Activated T-cell treated with anti-CD3 and anti-CD28 coated beads, Interleukin-2, amount 50 U/mL, for 1 hour (primary cell): ENCODE data around the gene LIX1.
"Not testable (repeated sequence)": the region's sequence is repeated elsewhere in the genome, so short reads cannot be mapped to it uniquely, and the experiment has no call there.

Source experiments
- DNase-seq: peaks from one replicate; pipeline ENCODE4 v3.0.0-alpha.2; 2020

The LIX1 gene

DNA sequence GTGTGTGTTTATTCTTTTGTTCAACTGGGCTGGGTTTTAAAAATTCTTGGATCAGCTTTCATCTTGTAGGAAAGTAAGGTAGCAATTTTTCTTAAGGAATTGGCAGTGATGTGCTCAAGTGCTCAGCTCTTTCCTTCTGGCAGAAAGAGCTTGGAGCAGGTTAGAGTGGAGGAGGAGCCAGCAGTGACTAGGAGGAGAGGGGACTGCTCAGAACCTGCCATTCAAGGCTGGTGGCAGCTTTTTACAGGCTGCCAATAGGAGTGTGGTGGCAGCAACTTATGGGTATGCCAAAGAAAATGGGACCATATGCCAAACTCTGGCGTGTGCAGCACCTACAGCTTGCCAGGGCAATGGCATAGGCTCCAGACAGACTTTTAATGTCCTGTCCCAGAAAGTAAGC is 2.2 kb downstream of the LIX1 start:
- DNase-seq = not testable (repeated sequence)

DNA sequence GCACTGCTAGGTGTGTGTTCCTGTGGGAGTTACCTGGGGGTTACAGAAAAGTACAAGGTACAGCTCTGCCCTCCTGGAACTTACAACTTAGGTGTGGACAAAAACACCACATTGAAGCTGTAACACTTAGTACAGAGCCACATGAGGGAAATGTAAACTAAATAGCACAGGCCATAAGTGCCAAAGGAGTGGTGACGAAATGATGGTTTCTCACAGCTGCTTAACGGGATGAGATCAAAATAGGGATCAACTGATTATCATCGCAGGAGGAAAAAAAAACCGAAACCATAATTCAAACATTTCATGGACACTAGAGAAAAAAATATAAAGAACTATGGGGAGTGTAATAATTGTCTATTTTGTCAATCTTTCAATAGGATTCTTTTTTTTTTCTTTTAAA is 5.9 kb downstream of the LIX1 start:
- DNase-seq = no peak

DNA sequence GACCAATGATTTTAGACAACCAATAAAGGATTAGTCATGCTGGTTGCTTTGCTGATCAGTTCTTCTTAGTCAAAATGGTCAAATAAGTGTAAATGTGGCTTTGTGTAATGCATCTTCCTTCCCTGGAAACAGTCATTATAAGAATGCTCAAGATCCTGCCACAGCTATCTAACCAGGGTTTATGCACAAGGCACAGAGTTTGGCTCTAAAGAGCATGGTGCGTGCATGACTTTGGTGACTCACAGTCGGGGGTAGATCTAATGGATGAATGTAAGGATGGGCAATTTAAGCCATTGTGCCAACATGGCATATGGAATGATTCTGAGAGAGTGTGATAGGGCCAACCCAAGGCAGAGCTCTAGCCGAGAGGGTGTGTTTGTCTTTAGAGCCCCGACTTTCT is 6.5 kb downstream of the LIX1 start:
- DNase-seq = no peak

DNA sequence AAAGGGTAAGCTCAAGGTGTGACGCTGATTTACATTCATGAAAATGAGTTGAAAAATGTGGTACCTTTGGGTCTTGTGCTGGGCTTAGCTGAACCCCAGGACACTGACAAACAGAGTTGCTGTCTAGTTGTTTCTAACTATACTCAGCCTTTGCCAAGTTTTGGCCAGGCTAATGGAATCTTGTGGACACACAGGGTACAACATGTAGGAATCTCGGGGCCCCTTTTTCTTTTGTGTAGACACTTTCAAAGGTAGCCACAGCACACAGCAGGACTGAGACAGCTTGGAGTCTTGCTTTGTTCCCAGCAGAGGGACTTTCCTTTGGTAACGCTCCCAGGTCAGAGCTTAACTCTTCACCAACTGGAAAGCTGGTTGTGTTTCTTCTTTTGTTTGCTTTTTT is 7.8 kb downstream of the LIX1 start:
- no peak for DNase-seq

DNA sequence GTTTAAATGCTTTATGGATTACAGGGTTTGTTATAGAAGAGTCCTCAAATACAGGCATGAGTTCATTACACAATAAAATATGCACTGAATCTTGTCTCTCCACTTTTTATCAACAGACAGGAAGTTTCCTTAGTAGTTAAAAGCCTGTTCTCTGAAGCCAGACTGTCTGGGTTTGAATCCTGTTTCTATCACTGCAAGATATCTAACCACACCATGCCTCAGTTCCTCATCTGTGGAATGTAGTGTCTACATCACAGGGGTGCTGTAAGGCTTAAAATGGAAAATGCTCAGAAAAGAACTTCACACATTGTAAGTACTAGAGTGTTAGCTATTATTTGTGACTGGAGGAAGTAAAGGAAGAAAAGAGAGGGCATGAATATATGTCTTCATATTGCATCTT is 9.3 kb downstream of the LIX1 start:
- no peak for DNase-seq

DNA sequence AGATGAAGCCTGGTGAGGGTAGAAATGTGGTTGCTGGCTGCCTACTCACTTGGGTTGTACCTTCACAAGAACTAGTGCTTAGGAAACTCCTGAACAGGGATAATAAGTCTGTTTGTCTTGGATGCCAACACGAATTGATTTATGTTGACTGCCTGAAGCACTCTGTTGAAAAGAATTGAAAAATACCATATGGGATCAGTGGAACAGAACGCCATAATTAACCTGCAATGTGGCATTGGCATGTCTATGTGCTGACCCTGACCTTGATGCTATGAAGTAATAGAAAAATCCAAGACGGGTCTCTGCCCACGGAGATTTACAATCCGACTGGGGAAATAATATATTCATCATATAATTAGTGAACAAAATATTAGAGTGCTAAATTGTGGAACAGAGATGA is 10.5 kb downstream of the LIX1 start:
- DNase-seq = no peak

DNA sequence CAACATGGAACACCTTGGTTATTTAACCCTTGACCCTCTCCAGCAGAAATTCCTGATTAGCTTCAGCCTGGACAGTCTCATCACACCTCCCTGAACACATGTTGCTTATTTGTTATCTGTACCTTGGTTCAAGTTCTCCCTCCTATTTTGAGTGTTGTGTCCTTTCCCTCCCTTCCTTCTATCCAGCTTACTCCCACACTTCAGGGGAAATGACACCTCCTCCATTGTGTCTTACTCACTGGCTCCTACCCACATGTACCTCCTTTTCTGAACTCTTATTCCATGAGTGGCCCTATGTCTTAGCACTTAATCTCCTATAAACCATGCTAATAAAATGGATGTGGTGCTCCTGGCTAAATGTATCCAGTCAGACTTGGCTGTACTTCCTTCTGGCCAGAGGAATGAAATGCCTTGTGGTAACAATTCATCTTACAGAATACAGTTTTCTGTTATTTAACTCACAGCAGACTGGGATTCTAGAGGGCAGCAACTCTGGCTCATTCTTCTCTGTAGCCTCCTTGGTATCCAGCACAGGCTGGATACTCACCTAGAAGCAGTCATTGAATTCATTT is 11.2 kb downstream of the LIX1 start:
- no peak for DNase-seq

DNA sequence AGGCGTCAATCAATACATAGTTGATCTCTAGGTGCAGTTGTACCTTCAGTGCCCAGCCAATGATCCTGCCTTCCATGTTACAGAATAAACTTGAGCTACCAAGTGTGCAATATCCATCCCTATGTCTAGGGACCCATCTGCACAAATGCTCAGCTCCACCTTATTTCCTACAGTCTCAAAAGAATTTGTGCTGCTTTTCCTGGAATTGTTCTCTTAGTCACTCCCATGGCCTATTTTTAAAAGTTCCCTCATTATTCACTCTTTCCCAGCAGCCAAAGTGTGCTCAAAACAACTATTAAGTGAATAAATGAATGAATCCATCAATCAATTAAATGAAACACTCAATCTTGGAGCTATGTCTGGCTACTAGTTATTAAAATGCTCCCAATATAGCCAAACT is 14.7 kb downstream of the LIX1 start:
- DNase-seq = no peak

DNA sequence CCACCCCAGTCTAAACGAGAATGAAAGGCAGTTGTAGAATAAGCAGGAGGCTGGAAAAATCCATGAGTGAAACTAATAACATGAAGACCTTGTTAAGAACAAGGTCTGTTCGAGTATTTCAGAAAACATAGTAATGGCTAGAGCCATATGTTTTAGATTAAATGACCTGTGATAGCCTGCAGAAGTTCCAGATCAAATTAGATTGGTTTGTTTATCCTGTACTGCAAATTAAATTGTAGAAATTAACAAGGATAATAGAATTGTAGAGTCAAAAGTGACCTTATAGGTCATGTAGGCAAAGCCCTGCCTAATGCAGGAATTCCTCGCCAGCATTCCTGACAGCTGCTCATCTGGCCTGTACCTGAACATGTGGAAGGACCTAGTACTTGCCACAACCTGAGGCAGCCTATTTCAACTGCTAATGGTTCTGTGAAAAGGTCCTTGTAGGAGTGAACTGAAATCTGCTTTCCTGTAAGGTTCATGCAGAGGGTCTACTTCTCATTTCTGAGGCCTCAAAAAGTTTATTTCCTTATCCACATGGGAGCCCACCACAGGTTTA is 17.2 kb downstream of the LIX1 start:
- no peak for DNase-seq

DNA sequence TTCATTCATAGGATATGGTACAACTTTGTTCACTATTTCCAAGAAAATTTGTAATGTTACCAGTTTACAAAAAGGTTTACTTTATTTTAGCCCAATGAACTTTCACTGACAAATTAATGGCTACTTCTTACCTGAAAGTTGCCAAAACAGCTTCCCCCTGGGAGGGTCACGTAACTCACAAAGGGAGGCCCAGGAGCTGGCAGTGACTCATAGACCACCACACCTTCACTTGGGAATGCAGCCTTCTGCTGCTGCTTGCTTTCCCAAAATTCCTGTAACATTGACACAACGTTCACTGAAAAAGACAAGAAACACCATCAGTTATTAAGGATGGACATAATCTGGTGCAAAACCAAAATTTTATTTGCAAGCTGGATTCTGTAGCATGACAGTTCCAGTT is 18.1 kb downstream of the LIX1 start:
- no peak for DNase-seq

DNA sequence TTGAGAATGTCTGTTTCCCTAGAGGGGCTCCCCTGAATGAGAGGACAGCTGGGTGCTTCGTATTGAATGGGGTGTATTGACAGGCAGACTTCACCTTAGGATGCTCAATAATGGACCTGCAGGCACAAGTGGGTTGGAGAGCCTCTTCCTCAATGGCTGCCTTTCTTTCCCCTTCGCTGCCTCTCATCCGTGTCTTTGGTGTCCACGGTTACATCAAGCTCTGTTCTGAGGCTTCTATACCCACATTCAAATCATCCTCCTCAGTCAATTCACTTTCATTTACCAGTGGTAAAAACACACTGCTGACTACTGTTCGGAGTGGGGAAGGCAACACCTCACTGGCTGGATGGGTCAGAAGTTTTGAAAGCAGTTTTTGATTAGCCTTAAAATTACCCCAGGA is 20.6 kb downstream of the LIX1 start:
- no peak for DNase-seq

DNA sequence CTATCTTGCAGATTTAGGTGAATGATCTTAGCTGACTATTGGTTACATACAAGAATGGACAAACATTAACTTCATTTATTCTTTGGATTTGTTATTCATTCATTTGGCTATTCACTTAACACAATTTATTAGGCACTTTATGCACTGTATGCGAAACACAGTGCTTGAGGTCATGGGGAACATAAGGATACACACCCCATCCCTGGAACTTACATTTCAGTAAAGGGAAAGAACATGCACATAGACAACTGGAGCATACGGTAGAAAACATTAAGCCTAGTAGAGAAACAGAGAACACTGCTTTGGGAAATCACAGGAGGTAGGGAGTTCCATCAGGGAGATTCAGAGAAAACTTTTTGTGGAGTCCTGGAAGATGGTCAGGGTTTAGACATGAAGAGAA is 22.2 kb downstream of the LIX1 start:
- no peak for DNase-seq

DNA sequence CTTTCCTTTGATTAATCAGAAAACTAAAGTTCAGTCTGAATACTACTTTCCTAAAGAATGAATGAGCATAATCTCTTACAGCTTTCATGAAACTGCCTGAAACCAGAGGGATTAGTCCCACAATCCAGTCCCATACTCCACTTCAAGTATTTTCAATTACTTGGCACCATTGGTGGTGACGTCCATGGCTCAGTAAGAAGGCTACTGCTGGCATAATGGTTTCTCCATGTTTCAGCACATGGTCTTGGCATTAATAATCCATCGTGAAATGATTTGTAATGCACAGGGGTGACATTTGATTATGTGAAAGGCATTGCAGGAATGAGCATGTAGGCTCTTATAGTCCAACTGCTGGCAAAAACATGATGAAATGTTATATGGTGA is 23.4 kb downstream of the LIX1 start:
- no peak for DNase-seq

DNA sequence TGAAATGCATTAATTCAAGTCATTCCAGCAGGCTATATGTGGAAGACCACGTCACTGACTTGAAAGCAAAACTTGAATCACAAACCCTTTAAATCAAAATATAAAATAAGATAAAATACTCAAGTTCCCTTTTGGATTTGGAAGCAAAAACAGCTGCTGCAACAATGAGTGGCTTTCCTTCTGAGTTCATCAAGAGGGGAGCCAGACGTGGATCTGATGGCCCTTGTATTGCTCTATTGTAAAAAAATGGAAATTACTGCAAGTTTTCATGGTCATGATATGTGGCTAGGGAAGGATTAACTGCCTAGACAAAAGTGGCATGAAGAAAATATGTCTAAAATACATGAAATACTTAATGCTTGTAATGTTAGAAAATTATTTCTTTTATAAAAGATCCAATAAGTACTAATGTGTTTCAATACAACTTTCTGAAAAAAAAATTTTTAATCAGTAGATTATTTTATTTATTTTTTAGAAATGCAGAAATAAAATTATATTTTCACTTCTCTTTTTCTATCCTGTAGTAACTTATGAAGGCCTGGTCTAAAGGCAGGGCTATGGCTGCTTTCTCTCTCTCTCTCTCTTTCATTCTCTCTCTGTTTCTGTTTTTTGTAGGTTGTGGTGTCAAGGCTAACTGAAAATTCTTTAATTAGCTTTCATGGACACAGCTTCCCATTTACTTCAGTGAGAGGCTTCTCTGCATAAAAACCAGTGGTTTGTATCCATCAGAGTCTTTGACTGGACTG is 24.0 kb downstream of the LIX1 start:
- DNase-seq = no peak

DNA sequence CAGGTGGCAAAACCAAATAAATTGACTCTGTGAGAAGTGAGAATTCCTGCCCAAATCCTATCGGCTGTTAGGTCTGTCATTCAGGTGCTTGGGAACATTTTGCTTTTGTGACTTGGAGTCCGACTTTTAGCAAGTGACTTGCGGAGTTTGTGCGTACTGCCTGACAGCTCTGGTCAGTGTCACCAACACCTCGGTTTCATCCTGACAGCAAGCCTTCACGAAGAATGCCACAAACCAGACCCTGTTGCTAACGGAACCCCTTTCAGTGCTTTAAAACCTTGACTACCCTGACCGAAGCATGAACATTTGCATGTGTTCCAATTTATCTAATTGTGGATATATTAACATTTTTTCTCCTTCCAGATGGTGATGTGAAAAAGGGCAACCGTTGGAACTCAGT is 26.5 kb downstream of the LIX1 start:
- no peak for DNase-seq

DNA sequence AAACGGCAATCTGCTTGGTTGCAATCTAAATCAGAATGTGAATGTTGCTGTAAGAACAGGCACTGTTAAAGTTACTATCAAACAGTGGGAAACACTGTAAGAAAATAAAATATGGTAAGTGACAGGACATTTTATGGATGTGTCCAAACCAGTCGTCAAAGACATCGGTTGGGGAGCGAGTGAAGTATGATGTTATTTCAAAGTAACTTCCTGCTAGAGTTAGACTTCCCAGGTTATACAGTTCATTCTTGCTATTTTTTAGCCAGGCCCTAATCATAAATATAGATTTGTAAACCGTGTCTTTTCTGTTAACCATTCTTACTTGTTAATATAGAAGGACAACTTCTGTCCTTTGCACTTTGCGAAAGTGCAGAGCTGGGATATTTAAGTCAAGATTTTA is 30.2 kb downstream of the LIX1 start:
- no peak for DNase-seq

DNA sequence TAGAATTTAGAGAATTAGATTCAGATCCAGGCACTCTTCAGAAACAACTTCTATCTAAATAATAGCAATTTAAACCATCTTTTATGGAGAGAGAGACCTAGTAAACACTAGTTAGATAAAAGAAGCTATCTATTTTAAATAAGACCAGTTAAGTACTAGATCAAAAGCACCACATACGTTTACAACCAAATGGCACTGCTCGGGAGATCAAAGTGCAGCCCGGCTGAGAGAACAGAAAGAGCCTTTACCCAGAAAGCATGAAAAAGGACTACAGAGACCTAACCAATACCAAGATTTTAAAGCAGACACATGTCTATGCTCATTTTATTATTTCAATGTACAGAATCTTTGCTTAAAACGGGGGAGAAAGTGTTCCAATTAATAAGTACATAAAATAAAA is 30.8 kb downstream of the LIX1 start:
- no peak for DNase-seq

DNA sequence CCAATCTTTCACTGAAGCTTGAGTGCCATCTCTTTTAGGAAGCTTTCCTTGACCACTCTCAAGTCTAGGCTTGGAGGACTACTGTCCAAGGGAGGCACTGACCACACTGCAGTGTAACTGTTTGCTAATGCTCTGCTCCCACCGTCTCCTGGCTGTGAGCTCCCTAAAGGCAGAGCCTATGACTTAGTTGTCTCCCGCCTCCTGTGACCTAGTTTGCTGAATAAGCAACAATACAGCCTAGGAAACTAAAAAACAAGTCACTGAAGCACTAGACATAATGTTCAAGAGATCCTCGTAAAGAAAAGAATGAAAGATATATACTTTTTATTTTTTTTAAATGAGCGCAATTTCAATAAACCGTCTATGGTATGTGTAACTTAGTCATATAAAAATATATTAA is 31.4 kb downstream of the LIX1 start:
- DNase-seq = no peak

DNA sequence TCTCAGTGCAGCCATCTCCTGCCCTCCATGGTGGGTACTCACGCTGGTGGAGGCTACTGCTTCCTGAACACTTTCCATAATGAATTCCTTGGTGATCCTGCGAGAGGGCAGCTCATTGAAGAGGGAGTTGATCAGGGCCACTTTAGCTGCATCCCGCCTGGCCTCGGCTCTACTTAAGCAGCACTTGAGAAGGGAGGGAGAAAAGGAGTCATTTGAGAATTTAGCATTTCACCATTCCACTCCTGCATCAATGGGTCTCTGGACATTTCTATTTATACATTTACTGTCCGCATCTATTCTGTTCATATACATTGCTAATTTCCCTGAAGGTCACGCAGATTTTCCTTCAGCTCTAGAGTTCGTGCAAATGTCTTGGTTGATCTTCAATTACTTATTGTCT is 35.1 kb downstream of the LIX1 start:
- DNase-seq = no peak

DNA sequence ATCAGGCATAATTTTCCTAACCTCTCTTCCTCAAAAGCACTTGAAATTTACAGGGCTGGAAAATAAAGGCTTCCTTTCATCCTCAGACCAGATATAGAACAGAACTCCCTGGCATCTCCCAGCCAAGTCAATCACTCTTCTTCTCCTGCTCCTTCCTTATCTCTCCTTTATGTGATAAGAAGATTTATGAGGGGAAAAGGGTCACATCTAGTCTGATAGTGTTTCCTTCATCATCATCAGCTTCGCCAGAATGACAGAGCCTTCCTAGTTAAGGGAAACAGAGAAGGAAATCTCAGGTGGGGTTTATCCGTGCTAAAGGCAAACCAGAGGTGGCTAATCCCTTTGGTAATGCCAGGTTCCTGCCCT is 36.2 kb downstream of the LIX1 start:
- no peak for DNase-seq

DNA sequence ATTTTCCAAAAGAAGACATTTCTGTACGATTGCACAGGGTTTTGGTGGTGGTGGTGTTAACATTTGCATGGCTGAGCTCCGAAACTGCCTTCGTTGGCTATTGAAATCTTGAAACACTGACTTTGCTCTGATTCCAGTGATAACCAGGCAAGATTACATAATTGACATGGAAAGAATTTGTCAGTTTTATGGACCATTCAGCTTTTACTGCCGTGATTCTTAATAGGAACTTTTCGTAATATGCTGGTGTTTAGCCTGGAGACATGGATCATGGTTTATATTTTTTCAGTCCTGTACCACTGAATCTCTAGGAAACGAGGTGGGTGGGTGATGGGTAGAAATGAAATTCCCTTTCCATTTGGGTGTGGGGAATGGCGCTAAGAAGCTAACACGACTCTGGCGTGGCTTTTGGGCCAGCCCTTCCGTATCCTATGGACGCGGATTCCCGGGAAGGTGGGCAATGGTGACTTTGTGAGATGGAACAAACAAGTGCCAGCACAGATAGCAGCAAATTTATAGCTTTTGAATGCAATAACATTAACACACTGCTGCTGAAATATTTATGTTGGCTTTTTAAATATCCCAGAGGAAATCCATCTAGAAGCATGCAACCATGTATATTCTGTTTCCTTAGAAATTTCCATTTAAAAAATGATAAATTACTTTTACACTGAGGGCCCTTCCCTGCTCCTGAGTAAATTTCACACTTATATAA is 36.8 kb downstream of the LIX1 start:
- DNase-seq = no peak

DNA sequence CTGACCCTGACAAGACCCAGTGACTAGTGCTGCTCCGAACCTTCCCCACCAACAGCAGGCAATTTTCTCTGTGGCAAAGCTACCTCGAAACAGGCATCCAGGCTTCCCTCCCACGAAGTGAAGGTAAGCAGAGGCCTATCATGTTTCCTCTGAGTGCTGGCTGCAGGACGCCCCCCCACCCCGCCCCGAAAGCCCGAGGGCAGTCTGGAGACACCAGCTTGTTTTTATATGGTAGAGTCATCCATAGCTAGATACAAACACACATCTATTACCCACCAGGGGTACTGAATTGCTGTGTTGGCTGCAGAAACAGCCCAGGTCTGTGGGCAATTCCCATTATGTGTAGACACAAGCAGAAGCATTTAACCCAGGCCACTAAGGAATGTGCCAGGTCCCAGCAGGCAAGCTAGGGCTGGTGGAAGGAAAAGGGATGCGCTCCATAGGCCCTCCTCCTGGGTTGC is 40.4 kb downstream of the LIX1 start:
- DNase-seq = no peak

DNA sequence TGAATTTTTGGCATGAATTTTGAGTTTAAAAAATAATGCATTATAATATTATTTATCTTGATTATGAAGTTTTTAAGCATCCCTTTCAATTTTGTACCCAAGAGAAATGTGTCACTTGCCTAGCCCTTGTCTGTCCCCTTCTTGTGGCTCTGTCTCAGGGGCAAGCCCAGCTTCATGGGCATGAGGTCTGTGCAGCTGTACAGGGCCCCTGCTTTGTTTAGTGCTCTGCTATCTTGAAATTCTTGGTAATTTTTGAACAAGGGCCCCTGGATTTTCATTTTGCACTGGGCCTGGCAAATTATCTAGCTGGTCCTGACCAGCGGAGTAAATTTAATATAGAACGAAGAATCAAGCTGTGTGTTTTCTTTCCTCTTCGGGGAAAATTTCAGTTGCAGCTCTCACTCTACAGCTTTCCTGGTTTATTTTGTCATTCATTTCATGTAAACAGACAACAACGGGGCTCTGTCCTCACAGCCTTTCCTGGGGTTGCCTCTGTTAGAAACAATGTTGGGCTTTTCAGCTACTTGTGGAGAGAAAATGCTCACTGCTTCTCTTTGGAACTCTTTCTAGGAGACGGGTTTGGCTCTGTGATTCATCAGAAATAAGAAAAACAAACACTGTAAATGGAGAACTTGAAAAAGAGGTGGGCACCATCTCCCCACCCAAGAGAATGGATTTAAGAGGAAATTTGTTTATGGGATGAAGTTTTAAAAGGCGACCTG is 41.1 kb downstream of the LIX1 start:
- no peak for DNase-seq

DNA sequence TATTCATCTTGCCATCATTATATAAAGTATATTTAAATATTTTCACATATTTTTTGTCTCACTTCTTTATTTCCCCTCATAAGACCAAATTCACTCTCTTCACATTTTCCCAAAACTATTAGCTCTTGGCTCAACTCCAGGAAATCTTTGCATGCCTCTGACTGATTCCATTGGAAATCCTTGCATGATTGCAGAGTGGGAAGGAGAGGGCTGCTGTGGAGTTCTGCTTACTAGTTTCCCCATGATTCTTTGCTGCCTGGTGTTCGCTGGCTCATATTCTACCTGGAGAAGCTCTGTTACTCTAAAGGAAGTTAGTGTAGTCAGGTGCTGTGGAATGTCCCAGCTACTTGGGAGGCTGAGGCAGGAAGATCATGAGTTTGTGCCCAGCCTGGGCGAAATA is 41.9 kb downstream of the LIX1 start:
- DNase-seq = no peak
